ENCODE results near the gene BPIFB1.

The BPIFB1 gene

DNA sequence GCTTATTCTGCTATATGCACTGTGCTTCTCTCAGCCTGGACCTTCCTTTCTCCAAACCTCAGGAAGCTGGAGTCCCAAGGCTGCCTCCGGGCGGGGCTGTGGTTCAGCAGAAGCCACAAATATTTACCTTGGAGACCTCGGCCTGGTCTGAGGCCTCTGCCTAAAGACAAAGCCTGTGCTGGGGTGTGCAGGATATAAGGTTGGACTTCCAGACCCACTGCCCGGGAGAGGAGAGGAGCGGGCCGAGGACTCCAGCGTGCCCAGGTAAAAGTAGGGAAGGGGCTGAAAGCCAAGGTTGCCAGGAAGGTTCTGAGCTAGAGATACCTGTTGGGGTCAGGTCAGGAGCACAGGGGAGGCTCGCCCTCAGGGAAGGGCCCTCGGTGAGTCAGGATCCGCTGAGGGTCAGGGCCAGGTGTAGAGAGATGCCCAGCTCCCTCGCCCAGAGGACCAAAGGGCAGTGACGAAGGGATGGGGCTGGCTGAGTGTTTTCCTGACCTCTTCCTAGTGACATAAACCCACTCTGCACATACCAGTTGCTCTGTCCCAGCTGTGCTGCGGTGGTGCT lies at the start of gene BPIFB1:
Gene BPIFB1, plus strand, starts transcription at position 224 of the 565 bp plus-strand sequence. CDS start 2,860 bp downstream, outside the sequence.
- Histone ChIP-seq H3K27me3 (ENCODE audit: control insufficient read depth, insufficient read depth, low read length) (no peaks in the 10 kb centered on the region), H3K9me3 (ENCODE audit: control insufficient read depth, low read length) (no peaks in the 10 kb centered on the region), H3K4me1 (peaks cover 26% of the 10 kb centered on the region), H3K9ac (no peak within 1 kb of the TSS), H3K36me3 (ENCODE audit: control insufficient read depth, insufficient read depth, low read length) (no peaks in the 10 kb centered on the region), H3K4me3 (ENCODE audit: low read depth, low read length) (no peak within 1 kb of the TSS), H3K27ac (no peak within 1 kb of the TSS), H3K4me2 (ENCODE audit: low read length) (no peak within 1 kb of the TSS), H3K79me2 (no peaks in the 10 kb centered on the region), H2AFZ (no peak within 1 kb of the TSS)
- TF ChIP-seq, protein P1, sequence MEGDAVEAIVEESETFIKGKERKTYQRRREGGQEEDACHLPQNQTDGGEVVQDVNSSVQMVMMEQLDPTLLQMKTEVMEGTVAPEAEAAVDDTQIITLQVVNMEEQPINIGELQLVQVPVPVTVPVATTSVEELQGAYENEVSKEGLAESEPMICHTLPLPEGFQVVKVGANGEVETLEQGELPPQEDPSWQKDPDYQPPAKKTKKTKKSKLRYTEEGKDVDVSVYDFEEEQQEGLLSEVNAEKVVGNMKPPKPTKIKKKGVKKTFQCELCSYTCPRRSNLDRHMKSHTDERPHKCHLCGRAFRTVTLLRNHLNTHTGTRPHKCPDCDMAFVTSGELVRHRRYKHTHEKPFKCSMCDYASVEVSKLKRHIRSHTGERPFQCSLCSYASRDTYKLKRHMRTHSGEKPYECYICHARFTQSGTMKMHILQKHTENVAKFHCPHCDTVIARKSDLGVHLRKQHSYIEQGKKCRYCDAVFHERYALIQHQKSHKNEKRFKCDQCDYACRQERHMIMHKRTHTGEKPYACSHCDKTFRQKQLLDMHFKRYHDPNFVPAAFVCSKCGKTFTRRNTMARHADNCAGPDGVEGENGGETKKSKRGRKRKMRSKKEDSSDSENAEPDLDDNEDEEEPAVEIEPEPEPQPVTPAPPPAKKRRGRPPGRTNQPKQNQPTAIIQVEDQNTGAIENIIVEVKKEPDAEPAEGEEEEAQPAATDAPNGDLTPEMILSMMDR (IDR thresholded peaks at IDR 0.05), result no peak

- no peak overlapping the region for H2AFZ ChIP-seq
- H3K36me3 ChIP-seq (ENCODE audit: control insufficient read depth, insufficient read depth, low read length), result no peaks in the 10 kb centered on the region
- no peaks in the 10 kb centered on the region for H3K27me3 ChIP-seq (ENCODE audit: control insufficient read depth, insufficient read depth, low read length)
- no peaks in the 10 kb centered on the region for H3K4me1 ChIP-seq
- H3K79me2 ChIP-seq, result no peaks in the 10 kb centered on the region
- no peak overlapping the region for H3K4me2 ChIP-seq (ENCODE audit: low read length)
- H3K4me3 ChIP-seq (ENCODE audit: low read depth, low read length), result no peak overlapping the region
- TF ChIP-seq, protein P1 (IDR thresholded peaks at IDR 0.05), result no peak
- H3K9me3 ChIP-seq (ENCODE audit: control insufficient read depth, low read length), result no peaks in the 10 kb centered on the region
- H3K27ac ChIP-seq, result no peak overlapping the region
- H3K9ac ChIP-seq, result no peak overlapping the region
Measured at GRCh38 chr20:33234050-33234449, 49.0 kb upstream of the BPIFB1 start.

GRCh38 chr20:33235696-33236095 lies 47.3 kb upstream of the BPIFB1 start, which contains the start of gene BPIFA1:
Gene BPIFA1 (plus strand): TSS chr20:33235996. CDS start chr20:33237712, 1,716 bp downstream.
- H3K79me2 ChIP-seq, result no peaks in the 10 kb centered on the region
- H3K4me1 ChIP-seq, result no peaks in the 10 kb centered on the region
- no peak within 1 kb of the TSS for H2AFZ ChIP-seq
- H3K9ac ChIP-seq, result no peak within 1 kb of the TSS
- H3K4me3 ChIP-seq (ENCODE audit: low read depth, low read length), result no peak within 1 kb of the TSS
- no peaks in the 10 kb centered on the region for H3K36me3 ChIP-seq (ENCODE audit: control insufficient read depth, insufficient read depth, low read length)
- TF ChIP-seq, protein P1 (IDR thresholded peaks at IDR 0.05), result no peak
- H3K27ac ChIP-seq, result no peak within 1 kb of the TSS
- H3K9me3 ChIP-seq (ENCODE audit: control insufficient read depth, low read length), result no peaks in the 10 kb centered on the region
- no peak within 1 kb of the TSS for H3K4me2 ChIP-seq (ENCODE audit: low read length)
- H3K27me3 ChIP-seq (ENCODE audit: control insufficient read depth, insufficient read depth, low read length), result no peaks in the 10 kb centered on the region

DNA sequence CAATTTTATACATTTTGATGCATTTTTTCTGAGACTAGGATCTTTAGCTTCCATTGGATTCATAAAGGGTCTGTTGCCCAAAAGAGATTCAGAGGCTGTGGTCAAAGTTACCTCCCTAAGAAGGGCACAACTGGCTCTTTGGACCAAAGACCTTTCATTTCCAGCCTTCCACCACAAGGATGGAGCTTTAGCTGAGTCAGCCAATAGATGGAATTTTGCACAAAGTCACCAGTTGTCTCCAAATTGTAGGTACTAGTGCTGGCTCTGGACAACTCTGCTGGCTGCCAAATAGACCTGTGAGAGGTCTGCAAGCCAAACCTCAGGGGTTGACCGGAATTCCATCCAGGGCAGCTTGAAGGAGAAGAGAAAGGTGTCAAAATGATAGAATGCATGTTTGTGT lies 46.7 kb upstream of the BPIFB1 start:
- Histone ChIP-seq H2AFZ (no peak overlapping the region), H3K27ac (no peak overlapping the region), H3K4me1 (no peaks in the 10 kb centered on the region), H3K36me3 (ENCODE audit: control insufficient read depth, insufficient read depth, low read length) (no peaks in the 10 kb centered on the region), H3K9me3 (ENCODE audit: control insufficient read depth, low read length) (no peaks in the 10 kb centered on the region), H3K9ac (no peak overlapping the region), H3K79me2 (no peaks in the 10 kb centered on the region), H3K27me3 (ENCODE audit: control insufficient read depth, insufficient read depth, low read length) (no peaks in the 10 kb centered on the region), H3K4me3 (ENCODE audit: low read depth, low read length) (no peak overlapping the region), H3K4me2 (ENCODE audit: low read length) (no peak overlapping the region)
- TF ChIP-seq, protein P1 (IDR thresholded peaks at IDR 0.05), result no peak

- H2AFZ ChIP-seq, result no peak overlapping the region
- no peaks in the 10 kb centered on the region for H3K4me1 ChIP-seq
- H3K4me3 ChIP-seq (ENCODE audit: low read depth, low read length), result no peak overlapping the region
- H3K27ac ChIP-seq, result no peak overlapping the region
- H3K79me2 ChIP-seq, result no peaks in the 10 kb centered on the region
- TF ChIP-seq, protein P1 (IDR thresholded peaks at IDR 0.05), result no peak
- H3K9ac ChIP-seq, result no peak overlapping the region
- H3K36me3 ChIP-seq (ENCODE audit: control insufficient read depth, insufficient read depth, low read length), result no peaks in the 10 kb centered on the region
- H3K9me3 ChIP-seq (ENCODE audit: control insufficient read depth, low read length), result no peaks in the 10 kb centered on the region
- no peak overlapping the region for H3K4me2 ChIP-seq (ENCODE audit: low read length)
- H3K27me3 ChIP-seq (ENCODE audit: control insufficient read depth, insufficient read depth, low read length), result no peaks in the 10 kb centered on the region
Measured at GRCh38 chr20:33237989-33238388, 45.0 kb upstream of the BPIFB1 start.
